K562 (cell line): ENCODE measurements around the gene GLB1L2.

Source experiments
- ATF1 ChIP-seq, 2 experiments: fragments of 450-650 bp in 1 of 2; IDR thresholded peaks; 2 replicates each; pipeline ENCODE4 v1.6.1; 2016; ENCODE audit warnings: missing compliant biosample characterization in 1 of 2, missing genetic modification characterization in 1 of 2
- BHLHE40 ChIP-seq: IDR thresholded peaks from 2 replicates; pipeline ENCODE4 v1.6.1; 2011; ENCODE audit warnings: low read length, improper control_type of control experiment
- CREB1 ChIP-seq, 2 experiments: sonication (generic) in 1 of 2; formaldehyde crosslinking in 1 of 2; IDR thresholded peaks; 2 replicates each; pipeline versions ENCODE4 v1.6.1 to v1.8.0; 2012 to 2022; ENCODE audit warnings: inconsistent platforms in 1 of 2, mild to moderate bottlenecking in 1 of 2, missing genetic modification reagents in 1 of 2, moderate library complexity in 1 of 2
- EZH2 ChIP-seq: IDR thresholded peaks from 2 replicates; pipeline ENCODE4 v1.6.1; 2012; ENCODE audit warnings: low read depth, mild to moderate bottlenecking, inconsistent platforms, low read length, borderline replicate concordance
- JUND ChIP-seq, 2 experiments: IDR thresholded peaks; 2 replicates in 1 of 2; 3 replicates in 1 of 2; pipeline ENCODE4 v1.6.1; 2011; ENCODE audit warnings: borderline replicate concordance in 2 of 2, low read depth in 2 of 2, low read length in 2 of 2, improper control_type of control experiment in 1 of 2, missing biosample characterization in 1 of 2, missing genetic modification characterization in 1 of 2, missing genetic modification reagents in 1 of 2
- NCOA6 ChIP-seq: fragments of 450-650 bp; IDR thresholded peaks from 2 replicates; pipeline ENCODE4 v1.6.1; 2017; ENCODE audit warnings: mild to moderate bottlenecking
- NFXL1 ChIP-seq: fragments of 450-650 bp; formaldehyde crosslinking; IDR thresholded peaks from 2 replicates; pipeline ENCODE4 v1.4.0; 2021; ENCODE audit warnings: mild to moderate bottlenecking
- POLR2A ChIP-seq: fragments of 450-650 bp; conservative IDR thresholded peaks from 2 replicates; pipeline ENCODE4 v1.6.1; 2016
- POLR2AphosphoS5 ChIP-seq: IDR thresholded peaks from 2 replicates; pipeline ENCODE4 v1.6.1; 2011; ENCODE audit warnings: mild to moderate bottlenecking, low read depth, low read length, moderate library complexity; ENCODE audit not compliant: control insufficient read depth, insufficient read depth
- RAD51 ChIP-seq: fragments of 450-650 bp; IDR thresholded peaks from 2 replicates; pipeline ENCODE4 v1.7.1; 2016; ENCODE audit warnings: low read depth, mild to moderate bottlenecking, borderline replicate concordance
- U2AF1 ChIP-seq: fragments of 200-400 bp; formaldehyde crosslinking; optimal IDR thresholded peaks from 2 replicates; pipeline ENCODE3; 2017; ENCODE audit warnings: mild to moderate bottlenecking, low read depth, low read length, moderate library complexity
- ZNF23 ChIP-seq: fragments of 250-450 bp; sonication (Bioruptor Pico); IDR thresholded peaks from 2 replicates; pipeline ENCODE4 v1.4.0; 2020; ENCODE audit warnings: mild to moderate bottlenecking
- TF ChIP-seq, protein P1 (sequence below): sonication (generic); formaldehyde crosslinking; IDR thresholded peaks from 2 replicates; pipeline ENCODE4 v1.8.1; 2022; ENCODE audit warnings: missing genetic modification reagents
- TF ChIP-seq, protein P2 (sequence below), 2 experiments: fragments of 450-650 bp; formaldehyde crosslinking in 1 of 2; IDR thresholded peaks; 2 replicates each; pipeline versions ENCODE4 v1.4.0 to v1.6.1; 2014 to 2020; ENCODE audit warnings: mild to moderate bottlenecking in 2 of 2, borderline replicate concordance in 1 of 2, low read depth in 1 of 2

DNA sequence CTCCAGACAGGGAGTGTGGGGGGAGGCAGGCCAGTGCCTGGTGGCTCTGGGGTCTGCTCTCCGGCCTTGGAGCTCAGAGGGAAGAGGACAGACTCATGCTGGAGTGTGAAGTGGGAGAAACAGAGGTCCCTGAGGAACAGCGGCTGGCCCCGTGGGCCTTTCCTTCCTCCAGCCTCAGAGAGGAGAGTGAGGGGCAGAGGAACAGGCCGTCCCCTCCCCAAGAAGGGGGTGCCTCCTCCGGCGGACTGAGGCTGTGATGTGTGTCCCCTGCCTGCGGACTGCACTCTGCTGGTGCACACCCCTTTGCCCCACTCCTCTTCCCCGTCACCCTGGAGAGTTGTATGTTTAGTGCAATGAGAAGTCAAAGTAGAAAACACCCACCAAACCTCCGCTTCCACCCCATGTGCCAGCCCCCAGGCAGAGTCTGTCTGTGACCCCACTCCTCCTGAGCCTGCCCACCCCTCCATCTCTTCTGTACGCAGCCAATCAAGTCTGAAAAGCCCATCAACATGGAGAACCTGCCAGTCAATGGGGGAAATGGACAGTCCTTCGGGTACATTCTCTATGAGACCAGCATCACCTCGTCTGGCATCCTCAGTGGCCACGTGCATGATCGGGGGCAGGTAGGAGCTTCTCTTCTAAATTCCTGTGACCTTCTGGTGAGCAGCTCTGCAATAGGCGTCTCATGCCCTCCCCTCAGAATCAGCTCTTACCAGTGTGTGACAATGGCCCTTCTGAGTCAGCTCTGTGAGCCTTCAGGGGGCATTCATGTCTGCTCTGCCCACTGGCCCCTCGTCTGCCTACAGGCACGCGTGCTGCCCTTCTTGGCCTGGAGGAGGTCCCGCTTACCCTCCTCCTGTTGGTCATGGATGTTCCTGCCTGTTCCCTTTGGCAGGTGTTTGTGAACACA is 39.0 kb downstream of the GLB1L2 start:
- no peak for TF ChIP-seq BHLHE40
- no peak for TF ChIP-seq ATF1 (CRISPR knock-in tag; IDR thresholded peaks at IDR 0.05)
- TF ChIP-seq ATF1 (tag; IDR thresholded peaks at IDR 0.05) = no peak
- TF ChIP-seq, protein P1, sequence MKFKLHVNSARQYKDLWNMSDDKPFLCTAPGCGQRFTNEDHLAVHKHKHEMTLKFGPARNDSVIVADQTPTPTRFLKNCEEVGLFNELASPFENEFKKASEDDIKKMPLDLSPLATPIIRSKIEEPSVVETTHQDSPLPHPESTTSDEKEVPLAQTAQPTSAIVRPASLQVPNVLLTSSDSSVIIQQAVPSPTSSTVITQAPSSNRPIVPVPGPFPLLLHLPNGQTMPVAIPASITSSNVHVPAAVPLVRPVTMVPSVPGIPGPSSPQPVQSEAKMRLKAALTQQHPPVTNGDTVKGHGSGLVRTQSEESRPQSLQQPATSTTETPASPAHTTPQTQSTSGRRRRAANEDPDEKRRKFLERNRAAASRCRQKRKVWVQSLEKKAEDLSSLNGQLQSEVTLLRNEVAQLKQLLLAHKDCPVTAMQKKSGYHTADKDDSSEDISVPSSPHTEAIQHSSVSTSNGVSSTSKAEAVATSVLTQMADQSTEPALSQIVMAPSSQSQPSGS = no peak
- TF ChIP-seq NCOA6 = no peak
- no peak for TF ChIP-seq U2AF1
- TF ChIP-seq RAD51 = no peak
- TF ChIP-seq EZH2 = no peak
- no peak for TF ChIP-seq ZNF23 (CRISPR knock-in tag)
- TF ChIP-seq CREB1 (IDR thresholded peaks at IDR 0.05) = no peak
- no peak for TF ChIP-seq CREB1 (CRISPR knock-in tag; IDR thresholded peaks at IDR 0.05)
- TF ChIP-seq POLR2A = no peak
- no peak for TF ChIP-seq NFXL1 (CRISPR knock-in tag)
- TF ChIP-seq POLR2AphosphoS5 = no peak
- no peak for TF ChIP-seq JUND (IDR thresholded peaks at IDR 0.05; ENCODE audit: borderline replicate concordance, low read depth, low read length)
- TF ChIP-seq JUND (tag; IDR thresholded peaks at IDR 0.05; ENCODE audit: borderline replicate concordance, low read depth, low read length) = no peak
- TF ChIP-seq, protein P2, sequence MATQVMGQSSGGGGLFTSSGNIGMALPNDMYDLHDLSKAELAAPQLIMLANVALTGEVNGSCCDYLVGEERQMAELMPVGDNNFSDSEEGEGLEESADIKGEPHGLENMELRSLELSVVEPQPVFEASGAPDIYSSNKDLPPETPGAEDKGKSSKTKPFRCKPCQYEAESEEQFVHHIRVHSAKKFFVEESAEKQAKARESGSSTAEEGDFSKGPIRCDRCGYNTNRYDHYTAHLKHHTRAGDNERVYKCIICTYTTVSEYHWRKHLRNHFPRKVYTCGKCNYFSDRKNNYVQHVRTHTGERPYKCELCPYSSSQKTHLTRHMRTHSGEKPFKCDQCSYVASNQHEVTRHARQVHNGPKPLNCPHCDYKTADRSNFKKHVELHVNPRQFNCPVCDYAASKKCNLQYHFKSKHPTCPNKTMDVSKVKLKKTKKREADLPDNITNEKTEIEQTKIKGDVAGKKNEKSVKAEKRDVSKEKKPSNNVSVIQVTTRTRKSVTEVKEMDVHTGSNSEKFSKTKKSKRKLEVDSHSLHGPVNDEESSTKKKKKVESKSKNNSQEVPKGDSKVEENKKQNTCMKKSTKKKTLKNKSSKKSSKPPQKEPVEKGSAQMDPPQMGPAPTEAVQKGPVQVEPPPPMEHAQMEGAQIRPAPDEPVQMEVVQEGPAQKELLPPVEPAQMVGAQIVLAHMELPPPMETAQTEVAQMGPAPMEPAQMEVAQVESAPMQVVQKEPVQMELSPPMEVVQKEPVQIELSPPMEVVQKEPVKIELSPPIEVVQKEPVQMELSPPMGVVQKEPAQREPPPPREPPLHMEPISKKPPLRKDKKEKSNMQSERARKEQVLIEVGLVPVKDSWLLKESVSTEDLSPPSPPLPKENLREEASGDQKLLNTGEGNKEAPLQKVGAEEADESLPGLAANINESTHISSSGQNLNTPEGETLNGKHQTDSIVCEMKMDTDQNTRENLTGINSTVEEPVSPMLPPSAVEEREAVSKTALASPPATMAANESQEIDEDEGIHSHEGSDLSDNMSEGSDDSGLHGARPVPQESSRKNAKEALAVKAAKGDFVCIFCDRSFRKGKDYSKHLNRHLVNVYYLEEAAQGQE (IDR thresholded peaks at IDR 0.05; ENCODE audit: borderline replicate concordance) = no peak
- TF ChIP-seq, protein P2 (CRISPR knock-in tag; IDR thresholded peaks at IDR 0.05; ENCODE audit: low read depth) = no peak
